Measurements from ENCODE around the gene KDM4C. TPM values are rescaled to one million over a fixed set of nuclear protein-coding genes. Genes with fewer than 3 reads are reported as not detected.

KDM4C gene
- total RNA-seq, 2 donors from 2014 or later, result 12.8 to 31.5 TPM

DNA sequence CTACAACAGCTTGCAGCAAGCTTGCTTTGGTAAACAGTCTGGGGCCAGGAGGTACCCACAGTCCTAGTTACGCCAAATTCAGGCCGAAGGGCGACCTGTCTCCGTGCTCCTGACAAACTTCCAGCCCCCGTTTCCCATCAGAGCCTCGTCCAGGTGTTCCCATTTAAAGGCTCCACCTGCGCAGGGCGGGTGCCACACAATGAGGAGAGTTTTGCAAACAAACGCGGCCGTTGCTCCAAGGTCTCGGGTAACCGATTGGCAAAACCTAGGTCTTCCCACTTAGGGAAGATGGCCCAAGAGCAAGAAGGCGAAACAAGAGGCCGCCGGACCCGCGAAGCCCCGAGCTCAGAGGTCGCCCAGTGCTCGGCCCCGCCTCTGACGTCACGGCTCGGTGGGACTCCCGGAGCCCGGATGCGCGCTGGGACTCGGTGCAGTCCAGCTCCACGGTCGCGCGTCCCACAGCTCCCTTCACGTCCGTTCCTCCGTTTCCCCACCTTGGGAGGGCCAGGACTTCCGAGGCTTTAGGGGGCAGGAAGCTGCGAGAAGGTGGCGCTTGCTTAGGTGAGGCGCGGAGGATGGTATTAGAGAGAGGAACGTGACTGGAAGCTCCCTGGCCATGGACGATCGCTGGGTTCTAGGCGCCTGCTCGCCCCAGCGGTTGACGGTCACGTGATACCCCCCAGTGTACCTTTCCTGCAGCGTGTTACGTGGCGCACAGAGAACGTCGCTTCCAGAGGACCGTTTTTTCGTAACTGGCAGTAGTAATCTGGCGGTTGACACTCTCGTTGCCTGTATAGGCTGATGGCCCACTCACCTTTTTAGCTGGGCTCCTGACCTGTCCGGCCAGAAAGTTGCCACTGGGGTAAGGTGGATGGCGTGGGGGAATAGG, 41.8 kb upstream of the KDM4C start:
- Histone ChIP-seq H3K4me3 (ENCODE audit: low read length) (no peak overlapping the region), H3K4me1 (ENCODE audit: control insufficient read depth, insufficient read depth, low read length) (no peaks in the 10 kb centered on the region), H3K27ac (ENCODE audit: low read depth, low read length) (no peak overlapping the region), H3K36me3 (ENCODE audit: control insufficient read depth, insufficient read depth, low read length) (no peaks in the 10 kb centered on the region), H3K9me3 (ENCODE audit: control insufficient read depth, low read length) (no peaks in the 10 kb centered on the region), H3K27me3 (ENCODE audit: control insufficient read depth, insufficient read depth, low read length, poor library complexity, severe bottlenecking) (no peaks in the 10 kb centered on the region), H3K9ac (ENCODE audit: extremely low read depth, low read length, poor library complexity, severe bottlenecking) (no peak overlapping the region)
- peak overlapping the region; percentile 57 for H3K4me3 Mint-ChIP-seq
- no peaks in the 10 kb centered on the region for H3K36me3 Mint-ChIP-seq (ENCODE audit: low read depth)
- H3K9me3 Mint-ChIP-seq, result no peaks in the 10 kb centered on the region
- H3K27me3 Mint-ChIP-seq (ENCODE audit: insufficient read depth), result no peaks in the 10 kb centered on the region
- H3K4me1 Mint-ChIP-seq, result peaks cover 10% of the 10 kb centered on the region
- peak overlapping the region; percentile 91 for H3K27ac Mint-ChIP-seq
- 83 to 91% methylated on average over 50 to 61 of the region's 61 CpGs for WGBS, 2 experiments (ENCODE audit: insufficient coverage in 1 of 2, insufficient read length in 1 of 2)
- peak; percentile 55 for DNase-seq
- TF ChIP-seq, protein P1, sequence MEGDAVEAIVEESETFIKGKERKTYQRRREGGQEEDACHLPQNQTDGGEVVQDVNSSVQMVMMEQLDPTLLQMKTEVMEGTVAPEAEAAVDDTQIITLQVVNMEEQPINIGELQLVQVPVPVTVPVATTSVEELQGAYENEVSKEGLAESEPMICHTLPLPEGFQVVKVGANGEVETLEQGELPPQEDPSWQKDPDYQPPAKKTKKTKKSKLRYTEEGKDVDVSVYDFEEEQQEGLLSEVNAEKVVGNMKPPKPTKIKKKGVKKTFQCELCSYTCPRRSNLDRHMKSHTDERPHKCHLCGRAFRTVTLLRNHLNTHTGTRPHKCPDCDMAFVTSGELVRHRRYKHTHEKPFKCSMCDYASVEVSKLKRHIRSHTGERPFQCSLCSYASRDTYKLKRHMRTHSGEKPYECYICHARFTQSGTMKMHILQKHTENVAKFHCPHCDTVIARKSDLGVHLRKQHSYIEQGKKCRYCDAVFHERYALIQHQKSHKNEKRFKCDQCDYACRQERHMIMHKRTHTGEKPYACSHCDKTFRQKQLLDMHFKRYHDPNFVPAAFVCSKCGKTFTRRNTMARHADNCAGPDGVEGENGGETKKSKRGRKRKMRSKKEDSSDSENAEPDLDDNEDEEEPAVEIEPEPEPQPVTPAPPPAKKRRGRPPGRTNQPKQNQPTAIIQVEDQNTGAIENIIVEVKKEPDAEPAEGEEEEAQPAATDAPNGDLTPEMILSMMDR (conservative IDR thresholded peaks at IDR 0.05), result no peak

DNA sequence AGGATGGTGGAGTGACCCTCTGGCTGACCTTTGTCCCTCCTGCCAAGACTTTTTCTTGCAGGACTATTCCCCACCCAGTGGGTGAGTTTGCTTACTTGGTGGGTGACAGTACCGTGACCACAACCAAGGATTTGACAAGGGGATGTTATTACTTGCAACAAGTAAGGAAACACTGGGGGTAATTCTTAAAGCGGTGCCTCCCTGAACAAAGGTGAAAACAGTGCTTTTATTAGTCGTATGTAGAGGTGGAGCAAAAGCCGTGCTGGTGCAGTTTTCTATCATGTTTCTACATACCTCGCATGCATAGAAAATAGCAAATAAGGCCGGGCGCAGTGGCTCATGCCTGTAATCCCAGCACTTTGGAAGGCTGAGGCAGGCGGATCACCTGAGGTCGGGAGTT, 41.0 kb upstream of the KDM4C start:
- Mint-ChIP-seq H3K27me3 (ENCODE audit: insufficient read depth) (no peaks in the 10 kb centered on the region), H3K4me1 (peaks cover 10% of the 10 kb centered on the region), H3K36me3 (ENCODE audit: low read depth) (no peaks in the 10 kb centered on the region), H3K9me3 (no peaks in the 10 kb centered on the region), H3K4me3 (peak overlapping the region; percentile 57), H3K27ac (no peak overlapping the region)
- no peaks in the 10 kb centered on the region for H3K27me3 ChIP-seq (ENCODE audit: control insufficient read depth, insufficient read depth, low read length, poor library complexity, severe bottlenecking)
- DNase-seq, result no peak
- no peaks in the 10 kb centered on the region for H3K36me3 ChIP-seq (ENCODE audit: control insufficient read depth, insufficient read depth, low read length)
- 90 to 91% methylated on average over 8 to 9 of the region's 9 CpGs for WGBS, 2 experiments (ENCODE audit: insufficient coverage in 1 of 2, insufficient read length in 1 of 2)
- no peak overlapping the region for H3K9ac ChIP-seq (ENCODE audit: extremely low read depth, low read length, poor library complexity, severe bottlenecking)
- H3K27ac ChIP-seq (ENCODE audit: low read depth, low read length), result no peak overlapping the region
- no peak overlapping the region for H3K4me3 ChIP-seq (ENCODE audit: low read length)
- TF ChIP-seq, protein P1 (conservative IDR thresholded peaks at IDR 0.05), result no peak
- H3K4me1 ChIP-seq (ENCODE audit: control insufficient read depth, insufficient read depth, low read length), result no peaks in the 10 kb centered on the region
- H3K9me3 ChIP-seq (ENCODE audit: control insufficient read depth, low read length), result no peaks in the 10 kb centered on the region

DNA sequence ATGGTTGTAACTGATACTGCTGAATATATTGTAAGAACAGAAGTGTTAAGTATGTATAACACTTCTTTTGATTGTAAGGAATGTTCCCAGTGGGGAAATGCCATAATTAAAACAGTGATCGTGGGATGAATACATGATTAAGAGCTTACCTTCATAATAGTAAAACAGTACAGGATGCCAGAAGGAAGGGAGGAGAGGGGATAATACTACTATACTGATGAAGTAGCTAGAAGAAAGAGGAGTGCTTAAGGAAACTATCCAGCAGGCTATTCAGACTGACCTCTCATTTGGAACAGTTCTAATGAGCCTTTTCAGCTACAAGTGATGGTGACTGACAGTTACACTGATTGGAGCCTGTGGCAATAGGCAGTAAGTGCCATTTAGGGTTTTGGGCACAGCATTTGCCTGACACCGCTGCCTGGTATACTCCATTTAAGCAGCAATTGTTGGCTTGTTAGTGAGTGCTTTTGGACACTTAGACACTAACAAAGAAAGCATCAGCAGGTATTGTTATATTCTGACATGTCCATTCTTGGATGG, 33.8 kb upstream of the KDM4C start:
- WGBS, 2 experiments (ENCODE audit: insufficient coverage in 1 of 2, insufficient read length in 1 of 2), result 96% methylated on average over 2 of the region's 2 CpGs; no CpG with 5 or more reads in 1 of the 2 experiments
- Histone ChIP-seq H3K27me3 (ENCODE audit: control insufficient read depth, insufficient read depth, low read length, poor library complexity, severe bottlenecking) (no peaks in the 10 kb centered on the region), H3K27ac (ENCODE audit: low read depth, low read length) (no peak overlapping the region), H3K4me3 (ENCODE audit: low read length) (no peak overlapping the region), H3K36me3 (ENCODE audit: control insufficient read depth, insufficient read depth, low read length) (no peaks in the 10 kb centered on the region), H3K4me1 (ENCODE audit: control insufficient read depth, insufficient read depth, low read length) (no peaks in the 10 kb centered on the region), H3K9ac (ENCODE audit: extremely low read depth, low read length, poor library complexity, severe bottlenecking) (no peak overlapping the region), H3K9me3 (ENCODE audit: control insufficient read depth, low read length) (no peaks in the 10 kb centered on the region)
- no peak for DNase-seq
- Mint-ChIP-seq H3K27me3 (ENCODE audit: insufficient read depth) (no peaks in the 10 kb centered on the region), H3K36me3 (ENCODE audit: low read depth) (no peaks in the 10 kb centered on the region), H3K4me1 (peaks cover 4% of the 10 kb centered on the region), H3K4me3 (no peak overlapping the region), H3K27ac (no peak overlapping the region), H3K9me3 (no peaks in the 10 kb centered on the region)
- TF ChIP-seq, protein P1 (conservative IDR thresholded peaks at IDR 0.05), result no peak

Measured in endodermal cell (in vitro differentiated cells).